ENCODE results near the gene UNC5A. TPM values are rescaled to one million over a fixed set of nuclear protein-coding genes. Genes with fewer than 3 reads are reported as not detected.

UNC5A gene
- total and polyA plus RNA-seq, 10 of the 15 experiments (the other 5 are each of a cell fraction or from before 2014, with no cell fraction given): not detected

- peaks cover 0 to 12% of the 10 kb centered on the region in 2 experiments; a peak in 2 of 4 replicates for H3K27me3 ChIP-seq (replicated peaks in 1 of 2; ENCODE audit: control insufficient read depth in 2 of 2, insufficient read depth in 2 of 2, low read length in 1 of 2)
- H3K4me1 ChIP-seq (ENCODE audit: control insufficient read depth, insufficient read depth, low read length): no peaks in the 10 kb centered on the region
- ChIA-PET CTCF (no interaction called here), POLR2A (no interaction called here), RAD21 (ENCODE audit: unreplicated experiment) (no interaction called here), SMC1A (ENCODE audit: uncharacterized antibody, unreplicated experiment) (no interaction called here)
- FAIRE-seq (no peak), DNase-seq (ENCODE audit: low read depth, low spot score) (no peak), ATAC-seq (no peak)
- no TSS peak for BruUV-seq (replicated peaks)
- 48% methylated on average over 6 of the region's 6 CpGs for WGBS (ENCODE audit: insufficient coverage, insufficient replicate concordance, low lambda C conversion rate, missing lambda C conversion rate)
- H3K4me3 ChIP-seq: no peak overlapping the region
- H4K20me1 ChIP-seq (ENCODE audit: control insufficient read depth, insufficient read depth): no peaks in the 10 kb centered on the region; the same call in 1 of the 2 replicates
- TF ChIP-seq NFIC (IDR thresholded peaks at IDR 0.05; ENCODE audit: low read depth, low read length) (no peak), MXI1 (IDR thresholded peaks at IDR 0.05; ENCODE audit: low read depth, low read length) (no peak), ZBTB4 (CRISPR knock-in tag; IDR thresholded peaks at IDR 0.05) (no peak), RFX5 (IDR thresholded peaks at IDR 0.05; ENCODE audit: low read depth, low read length) (no peak)
- H3K9me3 ChIP-seq (replicated peaks; ENCODE audit: control insufficient read depth, insufficient read depth, low read length): no peaks in the 10 kb centered on the region
- no peaks in the 10 kb centered on the region for H3K79me2 ChIP-seq (ENCODE audit: control insufficient read depth, insufficient read depth, low read length)
- no peak overlapping the region for H3K27ac ChIP-seq (ENCODE audit: control insufficient read depth, insufficient read depth)
- no peak overlapping the region for H3K9ac ChIP-seq (ENCODE audit: control insufficient read depth, insufficient read depth, low read length)
- H2AFZ ChIP-seq (ENCODE audit: control insufficient read depth, low read depth, low read length): no peak overlapping the region
- intact Hi-C loops (cut with micrococcal nuclease; ENCODE audit: unreplicated experiment): no loop called here
- H3K36me3 ChIP-seq (ENCODE audit: control insufficient read depth in 2 of 2, insufficient read depth in 2 of 2, low read length in 1 of 2): no peaks in the 10 kb centered on the region
- H3K4me2 ChIP-seq (ENCODE audit: control insufficient read depth, insufficient read depth): no peak overlapping the region
- in situ Hi-C loops (cut with MboI): no loop called here
Observed at GRCh38 chr5:176821441-176821840, 11.1 kb downstream of the UNC5A start.

All from GM12878 (cell line).